Activated naive CD4-positive, alpha-beta T cell treated with anti-CD3 and anti-CD28 coated beads for 36 hours (primary cell): ENCODE measurements around the gene SEC62. TPM values are rescaled to one million over a fixed set of nuclear protein-coding genes. Genes with fewer than 3 reads are reported as not detected.

Source experiments
- CTCF ChIA-PET: fragments of 350-600 bp; sonication (Branson Sonifier 250); formaldehyde crosslinking; loops from one replicate; lab custom pipeline; 2021; ENCODE audit warnings: antibody characterized with exemption; lab: Charles Lee
- DNase-seq: peaks from one replicate; pipeline ENCODE4 v3.0.0-alpha.2; 2020
- H3K27ac Mint-ChIP-seq: one replicate; pipeline ENCODE4 v1.8.0; 2021; ENCODE audit warnings: mild to moderate bottlenecking, mixed read lengths
- H3K27me3 Mint-ChIP-seq: one replicate; pipeline ENCODE4 v1.8.0; 2021; ENCODE audit warnings: low read depth, mixed read lengths
- H3K36me3 Mint-ChIP-seq: one replicate; pipeline ENCODE4 v1.8.0; 2021; ENCODE audit warnings: low read depth, mixed read lengths
- H3K4me1 Mint-ChIP-seq: one replicate; pipeline ENCODE4 v1.8.0; 2021; ENCODE audit warnings: low read depth, mixed read lengths
- H3K4me3 Mint-ChIP-seq: one replicate; pipeline ENCODE4 v1.8.0; 2021; ENCODE audit warnings: mild to moderate bottlenecking, moderate library complexity, mixed read lengths
- H3K9me3 Mint-ChIP-seq: one replicate; pipeline ENCODE4 v1.8.0; 2021; ENCODE audit warnings: mixed read lengths
- intact Hi-C: fragments of 100-400 bp; cut with micrococcal nuclease; formaldehyde crosslinking; loops from one replicate; pipeline ENCODE4 v1.15.1; 2023
- total RNA-seq, 2 experiments: library from RNA; stranded (reverse); gene quantifications; one replicate each; pipeline ENCODE4 v1.2.3, GENCODE V29; 2021

Gene SEC62
- total RNA-seq, 2 experiments from 2014 or later, result 60.0 to 73.3 TPM

- Mint-ChIP-seq H3K9me3 (no peaks in the 10 kb centered on the region), H3K27me3 (no peaks in the 10 kb centered on the region), H3K36me3 (no peaks in the 10 kb centered on the region), H3K4me1 (peaks cover 35% of the 10 kb centered on the region), H3K4me3 (no peak overlapping the region), H3K27ac (peak overlapping the region; percentile 33)
- intact Hi-C loops, result loop anchor here (1.0 to 5.0 kb wide), 2 partner anchors 17 to 137 kb away; partner anchors contain the start of genes LRRC34, LRRIQ4 and SEC62
- CTCF ChIA-PET, result interaction anchor here (0.6 to 1.7 kb wide), 3 partner anchors 10 to 460 kb away, joined by 3 to 9 read pairs (median 4); no protein-coding TSS in a partner anchor
- DNase-seq, result no peak
These were observed 17.8 kb upstream of the SEC62 start for GRCh38 chr3:169948559-169949448.

GRCh38 chr3:169952045-169952444 lies 14.6 kb upstream of the SEC62 start:
- Mint-ChIP-seq H3K36me3 (no peaks in the 10 kb centered on the region), H3K4me1 (peaks cover 32% of the 10 kb centered on the region), H3K27ac (no peak overlapping the region), H3K27me3 (peaks cover 3% of the 10 kb centered on the region), H3K4me3 (no peak overlapping the region), H3K9me3 (no peaks in the 10 kb centered on the region)
- CTCF ChIA-PET, result interaction anchor here (0.6 kb wide), 1 partner anchor 90 kb away, joined by 3 read pairs; no protein-coding TSS in a partner anchor
- intact Hi-C loops, result no loop called here
- no peak for DNase-seq

- DNase-seq, result no peak
- H3K4me1 Mint-ChIP-seq, result peaks cover 25% of the 10 kb centered on the region
- intact Hi-C loops, result loop anchor here (1.0 kb wide), 1 partner anchor 8 kb away; no protein-coding TSS in a partner anchor
- H3K4me3 Mint-ChIP-seq, result no peak overlapping the region
- peak overlapping the region; percentile 60 for H3K27ac Mint-ChIP-seq
- peaks cover 3% of the 10 kb centered on the region for H3K27me3 Mint-ChIP-seq
- H3K36me3 Mint-ChIP-seq, result no peaks in the 10 kb centered on the region
- no peaks in the 10 kb centered on the region for H3K9me3 Mint-ChIP-seq
- CTCF ChIA-PET, result interaction anchor here (0.7 to 0.8 kb wide), 2 partner anchors 12 to 13 kb away, joined by 3 to 4 read pairs; partner anchors contain the start of gene SEC62
These were observed 13.0 kb upstream of the SEC62 start for GRCh38 chr3:169953462-169954141.

GRCh38 chr3:169954142-169954756 lies 12.4 kb upstream of the SEC62 start:
- no peaks in the 10 kb centered on the region for H3K9me3 Mint-ChIP-seq
- CTCF ChIA-PET, result interaction anchor here (0.7 to 0.8 kb wide), 3 partner anchors 11 to 196 kb away, joined by 3 to 4 read pairs (median 3); partner anchors contain the start of gene SEC62
- no peaks in the 10 kb centered on the region for H3K36me3 Mint-ChIP-seq
- intact Hi-C loops, result loop anchor here (1.0 kb wide), 1 partner anchor 9 kb away; no protein-coding TSS in a partner anchor
- peak overlapping the region; percentile 60 for H3K27ac Mint-ChIP-seq
- H3K4me3 Mint-ChIP-seq, result peak overlapping the region; percentile 9
- no peak for DNase-seq
- peaks cover 3% of the 10 kb centered on the region for H3K27me3 Mint-ChIP-seq
- peaks cover 22% of the 10 kb centered on the region for H3K4me1 Mint-ChIP-seq

GRCh38 chr3:169955406-169955805 lies 11.2 kb upstream of the SEC62 start:
- Mint-ChIP-seq H3K9me3 (no peaks in the 10 kb centered on the region), H3K4me3 (no peak overlapping the region), H3K4me1 (peaks cover 19% of the 10 kb centered on the region), H3K27ac (no peak overlapping the region), H3K27me3 (peaks cover 3% of the 10 kb centered on the region), H3K36me3 (no peaks in the 10 kb centered on the region)
- intact Hi-C loops, result no loop called here
- no peak for DNase-seq
- CTCF ChIA-PET, result no interaction called here

- CTCF ChIA-PET, result no interaction called here
- Mint-ChIP-seq H3K4me1 (peaks cover 46% of the 10 kb centered on the region), H3K27ac (peak overlapping the region; percentile 21), H3K9me3 (peaks cover 6% of the 10 kb centered on the region), H3K36me3 (peaks cover 5% of the 10 kb centered on the region), H3K27me3 (no peaks in the 10 kb centered on the region), H3K4me3 (no peak overlapping the region)
- intact Hi-C loops, result no loop called here
- DNase-seq, result no peak
These were observed 2.4 kb upstream of the SEC62 start for GRCh38 chr3:169964176-169964575.

GRCh38 chr3:169965562-169966427 lies 812 bp upstream of the SEC62 start:
- peaks cover 5% of the 10 kb centered on the region for H3K36me3 Mint-ChIP-seq
- peaks cover 6% of the 10 kb centered on the region for H3K9me3 Mint-ChIP-seq
- peaks cover 56% of the 10 kb centered on the region for H3K4me1 Mint-ChIP-seq
- peak overlapping the region; percentile 97 for H3K27ac Mint-ChIP-seq
- no peak for DNase-seq
- intact Hi-C loops, result loop anchor here (1.0 to 5.0 kb wide), 14 partner anchors 16 to 392 kb away; partner anchors contain the start of genes MYNN, PHC3, PRKCI and SKIL
- H3K27me3 Mint-ChIP-seq, result no peaks in the 10 kb centered on the region
- CTCF ChIA-PET, result interaction anchor here (0.6 to 3.0 kb wide), 18 partner anchors 12 to 401 kb away, joined by 3 to 11 read pairs (median 4); no protein-coding TSS in a partner anchor
- H3K4me3 Mint-ChIP-seq, result peak overlapping the region; percentile 96

GRCh38 chr3:169966951-169967915 lies 626 bp downstream of the SEC62 start:
- Mint-ChIP-seq H3K9me3 (peaks cover 6% of the 10 kb centered on the region), H3K4me3 (peak overlapping the region; percentile 96), H3K27me3 (no peaks in the 10 kb centered on the region), H3K36me3 (peaks cover 7% of the 10 kb centered on the region), H3K27ac (peak overlapping the region; percentile 97), H3K4me1 (peaks cover 67% of the 10 kb centered on the region)
- intact Hi-C loops, result loop anchor here (1.0 to 5.0 kb wide), 15 partner anchors 18 to 390 kb away; partner anchors contain the start of genes MYNN, PHC3, PRKCI and SKIL
- peak; percentile 67 for DNase-seq
- CTCF ChIA-PET, result interaction anchor here (0.7 to 3.0 kb wide), 13 partner anchors 9 to 389 kb away, joined by 3 to 11 read pairs (median 4); partner anchors contain the start of gene SAMD7

GRCh38 chr3:169968224-169968885 lies 1.7 kb downstream of the SEC62 start:
- Mint-ChIP-seq H3K27me3 (no peaks in the 10 kb centered on the region), H3K4me1 (peaks cover 66% of the 10 kb centered on the region), H3K27ac (peak overlapping the region; percentile 20), H3K4me3 (peak overlapping the region; percentile 96), H3K36me3 (peaks cover 8% of the 10 kb centered on the region), H3K9me3 (peaks cover 6% of the 10 kb centered on the region)
- intact Hi-C loops, result loop anchor here (5.0 kb wide), 1 partner anchor 389 kb away; the partner anchor contains the start of gene SKIL
- CTCF ChIA-PET, result interaction anchor here (0.7 to 3.0 kb wide), 6 partner anchors 10 to 388 kb away, joined by 3 to 11 read pairs (median 4); no protein-coding TSS in a partner anchor
- no peak for DNase-seq
